Activated T-helper 1 cell treated with anti-CD3 and anti-CD28 coated beads, Interleukin-12 subunit alpha, Interleukin-12 subunit beta, Interleukin-2, Interleukin-4 antibody, amounts not matched to agents 30 ng/mL and 10 ng/mL and 1 ng/mL, durations not matched to agents 14 hours and 24 hours and 36 hours (primary cell): ENCODE results near the gene METTL26. TPM values are rescaled to one million over a fixed set of nuclear protein-coding genes. Genes with fewer than 3 reads are reported as not detected.
A peak's percentile ranks its signal among the peaks of the same experiment; 100 is the strongest.

ENCODE experiments used
- DNase-seq: peaks from one replicate; pipeline ENCODE4 v3.0.0; 2021; ENCODE audit warnings: low spot score
- H3K27ac Mint-ChIP-seq: one replicate; pipeline ENCODE4 v1.8.0; 2021; ENCODE audit warnings: mild to moderate bottlenecking, mixed read lengths
- H3K27me3 Mint-ChIP-seq: one replicate; pipeline ENCODE4 v1.8.0; 2022; ENCODE audit warnings: mild to moderate bottlenecking, moderate library complexity, mixed read lengths; ENCODE audit not compliant: insufficient read depth
- H3K36me3 Mint-ChIP-seq: one replicate; pipeline ENCODE4 v1.8.0; 2021; ENCODE audit warnings: low read depth, mixed read lengths
- H3K4me1 Mint-ChIP-seq: one replicate; pipeline ENCODE4 v1.8.0; 2021; ENCODE audit warnings: low read depth, mixed read lengths
- H3K4me3 Mint-ChIP-seq: one replicate; pipeline ENCODE4 v1.8.0; 2021; ENCODE audit warnings: mild to moderate bottlenecking, moderate library complexity, mixed read lengths
- H3K9me3 Mint-ChIP-seq: one replicate; pipeline ENCODE4 v1.8.0; 2021; ENCODE audit warnings: mixed read lengths
- intact Hi-C: fragments of 100-400 bp; cut with micrococcal nuclease; formaldehyde crosslinking; loops from one replicate; pipeline ENCODE4 v1.15.1; 2024
- total RNA-seq: library from RNA; stranded (reverse); gene quantifications from 2 replicates; pipeline ENCODE4 v1.2.3, GENCODE V29; 2022

METTL26 gene
- total RNA-seq, 1 donor from 2014 or later = 147 TPM

GRCh38 chr16:635573-636205 lies 416 bp downstream of the METTL26 start:
- DNase-seq = no peak
- no peaks in the 10 kb centered on the region for H3K36me3 Mint-ChIP-seq
- H3K4me3 Mint-ChIP-seq = peak overlapping the region; percentile 85
- H3K27ac Mint-ChIP-seq = no peak overlapping the region
- H3K9me3 Mint-ChIP-seq = no peaks in the 10 kb centered on the region
- H3K27me3 Mint-ChIP-seq = no peaks in the 10 kb centered on the region
- peaks cover 6% of the 10 kb centered on the region for H3K4me1 Mint-ChIP-seq
- intact Hi-C loops = loop anchor here (1.0 to 5.0 kb wide), 13 partner anchors 14 to 1522 kb away; partner anchors contain the start of genes AXIN1, CAPN15, CHTF18 and DECR2

DNA sequence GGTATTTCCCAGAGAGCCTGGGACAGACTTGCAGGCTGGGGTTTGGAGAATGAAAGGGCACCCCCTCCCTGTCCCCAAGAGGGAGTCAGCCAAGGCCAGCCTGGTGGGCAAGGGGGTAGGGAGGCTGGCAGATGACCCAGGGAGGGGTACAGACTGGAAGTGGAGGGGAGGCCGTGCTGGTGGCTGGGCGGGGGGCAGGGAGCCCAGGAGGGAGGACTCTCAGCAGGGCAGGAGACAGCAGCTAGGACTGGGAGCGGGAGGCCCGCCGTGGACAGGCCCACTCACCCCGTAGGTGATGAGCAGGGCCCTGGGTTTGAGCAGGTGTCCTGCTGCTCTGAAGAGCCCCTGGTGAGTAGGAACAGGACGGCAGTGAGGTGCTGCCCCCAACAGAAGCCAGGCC lies 1.1 kb downstream of the METTL26 start:
- peak overlapping the region; percentile 63 for H3K27ac Mint-ChIP-seq
- peaks cover 6% of the 10 kb centered on the region for H3K4me1 Mint-ChIP-seq
- no peaks in the 10 kb centered on the region for H3K27me3 Mint-ChIP-seq
- H3K9me3 Mint-ChIP-seq = no peaks in the 10 kb centered on the region
- DNase-seq = no peak
- H3K36me3 Mint-ChIP-seq = no peaks in the 10 kb centered on the region
- peak overlapping the region; percentile 79 for H3K4me3 Mint-ChIP-seq
- intact Hi-C loops = loop anchor here (5.0 kb wide), 3 partner anchors 152 to 1522 kb away; partner anchors contain the start of genes CHTF18, PGAP6, RPUSD1 and TRAF7

- H3K4me1 Mint-ChIP-seq = peaks cover 6% of the 10 kb centered on the region
- H3K27me3 Mint-ChIP-seq = no peaks in the 10 kb centered on the region
- H3K4me3 Mint-ChIP-seq = peak overlapping the region; percentile 75
Observed at GRCh38 chr16:634051-634670, 1.9 kb downstream of the METTL26 start.

GRCh38 chr16:633336-634050 lies 2.6 kb downstream of the METTL26 start:
- Mint-ChIP-seq H3K4me3 (peak overlapping the region; percentile 75), H3K36me3 (no peaks in the 10 kb centered on the region), H3K27ac (no peak overlapping the region), H3K9me3 (no peaks in the 10 kb centered on the region), H3K4me1 (peaks cover 6% of the 10 kb centered on the region), H3K27me3 (no peaks in the 10 kb centered on the region)
- intact Hi-C loops = no loop called here
- DNase-seq = no peak

More at GRCh38 chr16:634051-634670, 1.9 kb downstream of the METTL26 start:
- H3K36me3 Mint-ChIP-seq = no peaks in the 10 kb centered on the region
- intact Hi-C loops = no loop called here
- H3K27ac Mint-ChIP-seq = peak overlapping the region; percentile 63
- H3K9me3 Mint-ChIP-seq = no peaks in the 10 kb centered on the region
- DNase-seq = no peak

DNA sequence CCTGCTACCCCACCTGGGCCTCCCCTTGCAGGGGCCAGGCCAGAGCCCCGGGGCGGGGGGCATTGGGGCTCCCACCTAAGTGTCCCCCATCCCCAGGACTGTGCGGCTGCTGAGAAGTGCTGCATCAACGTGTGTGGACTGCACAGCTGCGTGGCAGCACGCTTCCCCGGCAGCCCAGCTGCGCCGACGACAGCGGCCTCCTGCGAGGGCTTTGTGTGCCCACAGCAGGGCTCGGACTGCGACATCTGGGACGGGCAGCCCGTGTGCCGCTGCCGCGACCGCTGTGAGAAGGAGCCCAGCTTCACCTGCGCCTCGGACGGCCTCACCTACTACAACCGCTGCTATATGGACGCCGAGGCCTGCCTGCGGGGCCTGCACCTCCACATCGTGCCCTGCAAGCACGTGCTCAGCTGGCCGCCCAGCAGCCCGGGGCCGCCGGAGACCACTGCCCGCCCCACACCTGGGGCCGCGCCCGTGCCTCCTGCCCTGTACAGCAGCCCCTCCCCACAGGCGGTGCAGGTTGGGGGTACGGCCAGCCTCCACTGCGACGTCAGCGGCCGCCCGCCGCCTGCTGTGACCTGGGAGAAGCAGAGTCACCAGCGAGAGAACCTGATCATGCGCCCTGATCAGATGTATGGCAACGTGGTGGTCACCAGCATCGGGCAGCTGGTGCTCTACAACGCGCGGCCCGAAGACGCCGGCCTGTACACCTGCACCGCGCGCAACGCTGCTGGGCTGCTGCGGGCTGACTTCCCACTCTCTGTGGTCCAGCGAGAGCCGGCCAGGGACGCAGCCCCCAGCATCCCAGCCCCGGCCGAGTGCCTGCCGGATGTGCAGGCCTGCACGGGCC lies 3.4 kb downstream of the METTL26 start:
- H3K27me3 Mint-ChIP-seq = no peaks in the 10 kb centered on the region
- no peaks in the 10 kb centered on the region for H3K36me3 Mint-ChIP-seq
- peaks cover 6% of the 10 kb centered on the region for H3K4me1 Mint-ChIP-seq
- no peak for DNase-seq
- H3K27ac Mint-ChIP-seq = no peak overlapping the region
- no peak overlapping the region for H3K4me3 Mint-ChIP-seq
- intact Hi-C loops = no loop called here
- no peaks in the 10 kb centered on the region for H3K9me3 Mint-ChIP-seq

GRCh38 chr16:631808-632358 lies 4.2 kb downstream of the METTL26 start:
- H3K4me3 Mint-ChIP-seq = no peak overlapping the region
- H3K27me3 Mint-ChIP-seq = no peaks in the 10 kb centered on the region
- DNase-seq = no peak
- H3K27ac Mint-ChIP-seq = no peak overlapping the region
- no peaks in the 10 kb centered on the region for H3K36me3 Mint-ChIP-seq
- H3K4me1 Mint-ChIP-seq = peaks cover 6% of the 10 kb centered on the region
- intact Hi-C loops = no loop called here
- H3K9me3 Mint-ChIP-seq = no peaks in the 10 kb centered on the region

DNA sequence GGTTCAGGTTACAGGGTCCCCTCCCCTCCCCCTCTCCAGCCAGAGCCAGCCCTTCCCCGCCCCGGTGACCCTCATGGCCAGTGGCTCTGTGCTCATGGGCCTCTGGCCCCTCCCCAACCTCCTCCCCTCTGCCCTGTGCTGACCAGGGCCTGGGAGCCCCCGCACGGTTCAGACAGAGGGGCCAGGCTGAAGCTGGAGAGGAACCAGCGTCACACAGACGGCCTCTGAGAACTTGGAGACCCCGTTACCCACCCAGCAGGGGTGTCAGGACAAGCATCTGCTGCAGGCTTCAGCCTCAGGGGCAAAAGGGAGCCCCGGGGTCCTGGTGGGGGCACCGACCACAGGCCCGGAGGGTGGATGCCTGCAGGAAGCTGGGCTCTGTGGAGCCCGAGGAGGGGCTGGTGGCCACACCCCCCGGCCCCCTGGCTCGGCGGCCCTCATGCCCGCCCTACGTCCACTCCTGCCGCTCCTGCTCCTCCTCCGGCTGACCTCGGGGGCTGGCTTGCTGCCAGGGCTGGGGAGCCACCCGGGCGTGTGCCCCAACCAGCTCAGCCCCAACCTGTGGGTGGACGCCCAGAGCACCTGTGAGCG lies 5.2 kb downstream of the METTL26 start, which contains the start of gene WFIKKN1:
Gene WFIKKN1, plus strand, starts transcription at position 171 of the 591 bp plus-strand sequence. Its CDS starts 269 bp downstream, at position 440.
- H3K9me3 Mint-ChIP-seq = no peaks in the 10 kb centered on the region
- H3K27ac Mint-ChIP-seq = no peak within 1 kb of the TSS
- no peak within 1 kb of the TSS for H3K4me3 Mint-ChIP-seq
- no peaks in the 10 kb centered on the region for H3K4me1 Mint-ChIP-seq
- intact Hi-C loops = no loop called here
- H3K36me3 Mint-ChIP-seq = no peaks in the 10 kb centered on the region
- no peaks in the 10 kb centered on the region for H3K27me3 Mint-ChIP-seq
- no peak for DNase-seq

DNA sequence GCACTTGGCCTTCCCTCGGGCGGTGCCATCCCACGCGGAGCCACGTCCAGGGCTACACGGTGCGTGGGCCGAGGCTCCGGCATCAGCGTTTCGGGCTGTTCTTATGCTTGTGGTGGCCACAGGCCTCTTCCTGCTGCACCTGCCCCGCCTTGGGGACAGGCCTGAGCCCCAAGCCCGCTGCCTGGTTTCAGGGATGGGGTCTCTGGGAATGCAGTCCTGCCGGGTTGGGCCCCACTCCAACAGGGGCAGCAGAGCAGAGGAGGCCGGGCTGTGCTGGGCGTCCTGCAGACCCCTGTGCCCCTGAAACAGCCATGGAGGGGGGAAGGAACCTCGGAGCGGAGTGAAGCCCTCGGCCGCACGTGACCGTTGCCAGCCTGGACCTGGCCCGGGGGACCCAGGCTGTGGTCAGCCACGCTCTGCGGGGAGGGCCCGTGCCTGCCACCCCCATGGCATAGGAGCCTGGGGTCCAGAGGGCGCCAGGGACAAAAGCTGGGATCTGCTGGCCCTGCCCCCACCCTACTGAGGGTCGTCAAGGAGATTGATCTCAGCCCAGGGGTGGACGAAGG lies 5.8 kb downstream of the METTL26 start:
- H3K4me1 Mint-ChIP-seq = no peaks in the 10 kb centered on the region
- H3K9me3 Mint-ChIP-seq = no peaks in the 10 kb centered on the region
- H3K4me3 Mint-ChIP-seq = no peak overlapping the region
- H3K36me3 Mint-ChIP-seq = no peaks in the 10 kb centered on the region
- intact Hi-C loops = no loop called here
- H3K27ac Mint-ChIP-seq = no peak overlapping the region
- H3K27me3 Mint-ChIP-seq = no peaks in the 10 kb centered on the region
- DNase-seq = no peak

- Mint-ChIP-seq H3K36me3 (no peaks in the 10 kb centered on the region), H3K27me3 (no peaks in the 10 kb centered on the region), H3K27ac (no peak overlapping the region), H3K4me3 (no peak overlapping the region), H3K9me3 (no peaks in the 10 kb centered on the region), H3K4me1 (no peaks in the 10 kb centered on the region)
- no peak for DNase-seq
- intact Hi-C loops = no loop called here
Observed at GRCh38 chr16:629833-630248, 6.3 kb downstream of the METTL26 start.

GRCh38 chr16:629185-629832 lies 6.8 kb downstream of the METTL26 start:
- Mint-ChIP-seq H3K36me3 (no peaks in the 10 kb centered on the region), H3K27me3 (no peaks in the 10 kb centered on the region), H3K27ac (no peak overlapping the region), H3K9me3 (no peaks in the 10 kb centered on the region), H3K4me3 (no peak overlapping the region), H3K4me1 (no peaks in the 10 kb centered on the region)
- intact Hi-C loops = no loop called here
- no peak for DNase-seq

GRCh38 chr16:628321-629061 lies 7.6 kb downstream of the METTL26 start:
- Mint-ChIP-seq H3K4me3 (no peak overlapping the region), H3K36me3 (no peaks in the 10 kb centered on the region), H3K27me3 (no peaks in the 10 kb centered on the region), H3K4me1 (no peaks in the 10 kb centered on the region), H3K27ac (no peak overlapping the region), H3K9me3 (no peaks in the 10 kb centered on the region)
- no peak for DNase-seq
- intact Hi-C loops = no loop called here
